HG03025 (cell line): ENCODE data around the gene ATAD3C.
"Not testable (repeated sequence)": the region's sequence is repeated elsewhere in the genome, so short reads cannot be mapped to it uniquely, and the experiment has no call there.

ENCODE experiments used
- ATAC-seq: cut with Tn5 transposase; IDR thresholded peaks from one replicate; pipeline ENCODE4 v1.9.1; 2021; ENCODE audit warnings: mild to moderate bottlenecking, moderate library complexity; ENCODE audit not compliant: unreplicated experiment, low FRiP score

ATAD3C gene

GRCh38 chr1:1440262-1441001 is 9.1 kb upstream of the ATAD3C start:
- ATAC-seq, result no peak

DNA sequence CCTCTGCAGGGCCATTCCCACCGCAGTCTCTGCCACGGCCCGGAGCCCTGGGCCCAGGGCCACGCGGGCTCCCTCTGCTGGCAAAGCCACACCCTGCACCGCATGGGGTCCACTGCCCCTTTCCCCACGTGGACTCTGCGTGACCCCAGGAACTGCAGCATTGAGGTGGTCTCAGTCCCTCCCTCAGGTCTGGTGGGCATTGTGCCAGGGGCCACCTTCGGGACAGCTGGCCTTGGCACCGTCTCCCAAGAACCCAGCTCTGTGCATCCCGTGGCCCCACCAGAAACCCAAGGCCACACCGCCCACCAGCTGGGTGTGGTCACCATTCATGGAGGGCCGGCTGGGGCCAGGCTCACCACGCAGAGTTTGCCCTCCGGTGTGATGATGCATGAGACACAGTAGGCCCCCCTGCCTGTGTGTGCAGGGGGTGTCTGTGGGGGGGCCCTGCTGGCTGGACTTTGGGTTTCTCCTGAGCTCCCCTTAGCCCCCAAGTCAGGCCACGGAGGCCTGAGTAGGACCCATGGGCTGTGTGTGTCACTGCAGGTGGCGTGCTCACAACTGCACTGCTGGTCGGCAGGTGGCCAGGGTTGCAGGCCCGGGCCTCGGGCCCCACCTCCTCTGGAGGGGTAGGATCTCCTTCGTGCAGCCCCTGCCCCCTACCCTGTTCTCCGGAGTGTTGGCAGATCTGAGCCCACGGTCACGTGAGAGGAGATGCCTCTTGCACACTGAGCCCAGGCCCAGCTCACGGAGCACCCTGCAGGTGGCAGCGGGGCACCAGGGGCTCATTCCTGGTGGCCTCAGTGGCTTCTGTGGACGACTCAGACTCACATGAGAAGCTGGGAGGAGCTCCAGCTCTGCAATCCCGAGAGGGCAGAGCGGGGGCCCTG is 8.2 kb upstream of the ATAD3C start:
- no peak for ATAC-seq

DNA sequence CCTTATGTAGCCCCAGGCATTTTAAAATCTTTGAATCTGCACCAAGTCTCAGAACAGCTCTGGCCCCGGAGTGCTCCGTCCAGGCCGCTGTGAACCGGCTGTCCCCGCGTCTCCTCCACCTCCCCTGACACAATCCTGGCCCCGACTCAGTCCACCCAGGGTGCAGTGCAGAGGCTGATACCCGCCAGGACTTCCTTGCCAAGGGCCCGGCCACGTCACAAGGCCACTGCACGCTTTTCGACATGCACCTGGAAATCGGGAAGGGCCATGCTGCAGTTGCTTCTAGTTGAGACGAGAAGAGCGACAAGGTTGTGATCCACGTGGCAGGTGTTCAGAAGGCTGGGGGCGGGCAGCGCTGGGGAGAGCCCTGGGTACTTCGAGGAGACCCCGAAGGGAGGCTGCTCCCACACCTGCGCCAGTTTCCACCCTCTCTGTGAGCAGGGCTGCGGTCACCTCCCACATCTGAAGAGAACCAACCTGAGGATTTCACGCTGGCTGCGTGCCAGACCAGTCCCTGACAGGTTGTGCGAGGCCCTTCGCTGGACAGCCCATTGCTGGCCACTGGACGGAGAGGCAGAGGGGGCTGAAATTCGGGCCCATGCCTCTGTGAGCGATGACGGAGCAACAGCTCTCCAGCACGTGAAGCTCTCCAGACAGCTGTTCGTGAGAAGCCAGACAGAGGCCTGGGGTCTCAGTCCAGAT is 7.3 kb upstream of the ATAD3C start:
- ATAC-seq, result no peak

DNA sequence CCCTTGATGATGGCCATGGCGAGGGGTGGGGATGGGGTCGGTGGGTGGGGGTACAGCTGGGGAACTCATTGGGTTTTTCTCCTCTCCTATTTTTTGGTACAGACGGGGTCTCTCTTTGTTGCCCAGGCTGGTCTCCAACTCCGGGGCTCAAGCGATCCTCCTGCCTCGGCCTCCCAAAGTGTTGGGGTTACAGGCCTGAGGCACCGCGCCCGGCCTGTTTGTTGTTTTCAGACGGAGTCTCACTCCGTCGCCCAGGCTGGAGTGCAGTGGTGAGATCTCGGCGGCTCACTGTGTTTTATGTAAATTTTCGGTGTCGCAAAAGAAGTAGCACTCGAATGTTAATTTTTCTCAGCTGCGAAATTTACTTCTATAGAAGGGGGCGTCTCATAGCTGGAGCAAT is 2.9 kb upstream of the ATAD3C start:
- ATAC-seq, result not testable (repeated sequence)

DNA sequence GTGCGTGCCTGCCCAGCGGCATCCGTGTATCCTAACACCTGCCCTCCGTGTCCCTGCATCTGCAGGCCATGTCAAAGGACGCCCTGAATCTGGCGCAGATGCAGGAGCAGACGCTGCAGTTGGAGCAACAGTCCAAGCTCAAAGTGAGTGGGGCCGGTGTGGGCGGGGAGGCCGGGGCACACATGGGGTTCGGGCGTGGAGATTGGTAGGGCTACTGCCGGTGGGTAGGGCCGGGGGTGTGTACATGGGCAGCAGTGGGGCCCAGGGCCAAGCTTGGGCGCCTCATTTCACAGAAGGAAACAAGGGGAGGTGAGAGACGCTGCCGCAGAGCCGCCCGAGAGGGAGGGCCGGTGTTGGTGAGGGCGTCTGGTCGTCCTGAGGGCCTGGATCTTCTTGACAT is 1.1 kb downstream of the ATAD3C start:
- ATAC-seq, result not testable (repeated sequence)

GRCh38 chr1:1451696-1452364 is 2.3 kb downstream of the ATAD3C start:
- ATAC-seq, result no peak

DNA sequence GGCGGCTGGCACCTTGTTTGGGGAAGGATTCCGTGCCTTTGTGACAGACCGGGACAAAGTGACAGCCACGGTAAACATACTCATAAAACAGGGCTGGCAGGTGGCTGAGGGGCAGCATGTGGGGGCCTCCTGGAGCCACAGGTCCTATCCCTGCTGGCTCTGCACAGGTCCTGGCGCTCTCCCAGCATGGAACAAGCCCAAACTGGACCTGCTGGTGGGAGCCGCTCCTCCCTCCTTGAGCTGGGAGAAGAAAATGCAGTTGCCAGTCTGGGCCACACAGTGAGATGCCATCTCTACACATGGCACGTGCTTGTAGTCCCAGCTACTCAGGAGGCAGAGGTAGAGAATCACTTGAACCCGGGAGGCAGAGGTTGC is 2.9 kb downstream of the ATAD3C start:
- ATAC-seq, result not testable (repeated sequence)

- no peak for ATAC-seq
These were observed 3.4 kb downstream of the ATAD3C start for GRCh38 chr1:1452882-1453281.

- ATAC-seq, result not testable (repeated sequence)
These were observed 5.0 kb downstream of the ATAD3C start for GRCh38 chr1:1454286-1455056.

GRCh38 chr1:1455366-1455884 is 5.9 kb downstream of the ATAD3C start:
- no peak for ATAC-seq

DNA sequence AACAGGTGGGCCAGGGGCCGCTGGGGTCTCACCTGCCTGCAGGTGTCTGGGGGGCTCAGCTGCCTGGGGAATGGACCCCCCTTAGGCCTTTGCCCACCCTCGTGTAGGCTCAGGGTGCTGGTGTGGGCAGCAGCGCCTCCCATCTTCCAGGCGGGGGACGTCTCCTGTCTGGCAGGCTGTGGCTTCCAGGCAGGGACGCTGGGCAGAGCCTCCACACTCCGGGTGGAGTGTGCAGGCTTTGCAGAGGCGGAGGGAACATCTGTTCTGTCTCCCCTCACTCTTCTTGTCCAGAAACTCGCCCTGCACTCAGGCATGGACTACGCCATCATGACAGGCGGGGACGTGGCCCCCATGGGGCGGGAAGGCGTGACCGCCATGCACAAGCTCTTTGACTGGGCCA is 6.4 kb downstream of the ATAD3C start:
- ATAC-seq, result not testable (repeated sequence)

DNA sequence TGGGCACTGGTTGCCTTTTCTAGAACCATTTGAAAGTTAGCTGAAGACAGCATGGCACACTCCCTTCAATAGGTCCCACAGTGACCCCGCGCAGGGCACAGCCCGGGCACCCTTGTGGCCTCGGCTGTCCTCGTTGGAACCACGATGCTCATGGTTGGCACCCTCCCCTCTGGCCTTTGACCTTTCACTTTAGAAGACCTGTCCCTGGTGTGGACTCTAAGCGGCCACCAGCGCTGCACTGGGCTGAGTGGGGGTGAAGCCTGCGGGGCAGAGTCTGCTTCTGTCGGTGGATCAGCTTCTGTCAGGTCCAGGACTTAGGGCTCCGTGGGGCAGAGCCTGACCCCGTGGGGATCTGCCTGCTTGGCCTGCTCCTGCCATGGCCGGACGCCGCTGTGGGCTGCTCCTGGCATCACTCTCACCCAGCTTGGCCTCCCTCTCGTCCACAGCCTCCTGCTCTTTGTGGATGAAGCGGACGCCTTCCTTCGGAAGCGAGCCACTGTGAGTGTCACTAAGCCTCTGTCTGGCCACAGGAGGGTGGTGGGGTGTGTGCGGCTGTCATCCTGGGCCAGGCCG is 7.3 kb downstream of the ATAD3C start:
- not testable (repeated sequence) for ATAC-seq

DNA sequence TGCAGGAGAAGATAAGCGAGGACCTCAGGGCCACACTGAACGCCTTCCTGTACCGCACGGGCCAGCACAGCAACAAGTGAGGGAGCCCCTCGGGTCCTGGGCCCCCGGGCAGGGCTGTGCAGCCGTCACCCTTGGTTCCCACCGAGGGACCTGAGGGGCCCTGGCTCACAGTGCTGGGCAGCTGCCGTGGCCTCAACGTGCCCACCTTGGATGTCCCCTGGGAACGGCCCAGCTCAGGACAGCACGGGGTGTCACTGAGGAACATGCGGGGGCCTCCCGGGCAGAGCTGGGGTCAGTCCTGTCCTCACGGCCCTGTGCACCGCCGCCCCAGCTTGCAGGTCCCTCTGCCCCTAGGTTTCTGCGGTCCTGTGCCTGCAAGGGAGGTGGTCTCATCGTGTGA is 9.7 kb downstream of the ATAD3C start:
- not testable (repeated sequence) for ATAC-seq

- ATAC-seq, result not testable (repeated sequence)
These were observed 10.2 kb downstream of the ATAD3C start for GRCh38 chr1:1459711-1460110.

GRCh38 chr1:1460540-1461130 is 11.1 kb downstream of the ATAD3C start:
- ATAC-seq, result no peak

DNA sequence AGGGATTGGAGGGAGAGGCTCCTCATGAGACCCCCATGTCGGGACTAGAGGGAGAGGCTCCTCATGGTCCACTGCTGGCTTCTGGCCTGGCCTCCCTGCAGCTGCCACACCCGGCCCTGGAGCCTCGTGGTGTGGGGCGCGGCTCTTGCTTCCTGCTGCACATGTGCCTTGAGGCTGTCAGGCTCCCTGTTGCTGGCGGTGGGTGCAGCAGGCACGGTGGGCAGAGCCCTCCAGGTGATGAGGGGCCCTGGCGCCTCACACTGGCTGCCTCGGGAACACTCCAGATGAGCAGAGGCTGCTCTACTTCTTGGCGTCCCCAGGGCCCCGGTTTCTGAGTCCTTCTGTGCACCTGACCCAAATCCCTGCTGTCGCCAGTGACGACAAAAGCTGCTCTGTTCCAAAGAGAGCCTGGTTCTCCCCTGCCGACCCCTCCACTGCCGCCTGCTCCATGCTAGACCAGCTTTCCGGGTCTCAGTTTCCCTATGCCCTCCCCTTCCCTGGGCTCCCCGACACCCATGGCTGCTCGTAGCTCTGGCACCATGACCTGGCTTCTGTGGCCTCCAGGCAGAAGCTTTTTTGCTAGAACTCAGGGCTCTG is 12.3 kb downstream of the ATAD3C start:
- no peak for ATAC-seq

- ATAC-seq, result no peak
These were observed 13.0 kb downstream of the ATAD3C start for GRCh38 chr1:1462318-1462966.

- ATAC-seq, result no peak
These were observed 13.8 kb downstream of the ATAD3C start for GRCh38 chr1:1463312-1463711.
